ENCODE measurements around the gene GCLM.

Gene GCLM

DNA sequence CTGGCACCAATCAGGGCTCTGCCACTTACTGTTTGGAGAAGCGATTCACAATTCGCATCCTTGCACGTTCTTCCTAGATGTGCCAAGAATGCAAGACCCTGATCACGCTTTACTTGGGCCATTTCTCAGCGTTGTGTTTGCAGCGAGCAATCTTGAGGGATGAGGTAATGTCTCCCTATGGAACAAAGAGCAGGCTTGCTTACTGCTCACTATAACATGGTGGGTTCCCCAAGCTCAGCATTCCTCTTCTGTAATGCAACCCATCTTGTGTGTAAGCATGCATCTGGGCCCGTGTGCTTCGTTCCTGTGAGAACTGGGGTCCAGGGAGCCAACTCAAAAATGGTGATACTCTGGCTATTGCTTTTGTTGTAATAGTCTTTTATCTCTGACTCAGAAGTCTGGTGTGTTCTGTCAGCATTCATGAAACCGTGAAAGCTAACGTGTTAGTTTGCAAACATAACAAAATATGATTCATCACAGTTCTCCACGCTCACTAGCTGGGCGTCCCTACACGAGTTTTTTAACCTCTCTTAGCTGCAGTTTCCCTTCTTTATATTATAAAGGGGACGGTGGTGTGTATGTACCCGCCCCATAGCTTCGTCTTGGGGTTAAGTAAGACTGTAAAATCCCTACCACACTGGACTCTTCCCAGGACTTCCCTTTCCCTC is 63.6 kb downstream of the GCLM start:
- no peak for FAIRE-seq

DNA sequence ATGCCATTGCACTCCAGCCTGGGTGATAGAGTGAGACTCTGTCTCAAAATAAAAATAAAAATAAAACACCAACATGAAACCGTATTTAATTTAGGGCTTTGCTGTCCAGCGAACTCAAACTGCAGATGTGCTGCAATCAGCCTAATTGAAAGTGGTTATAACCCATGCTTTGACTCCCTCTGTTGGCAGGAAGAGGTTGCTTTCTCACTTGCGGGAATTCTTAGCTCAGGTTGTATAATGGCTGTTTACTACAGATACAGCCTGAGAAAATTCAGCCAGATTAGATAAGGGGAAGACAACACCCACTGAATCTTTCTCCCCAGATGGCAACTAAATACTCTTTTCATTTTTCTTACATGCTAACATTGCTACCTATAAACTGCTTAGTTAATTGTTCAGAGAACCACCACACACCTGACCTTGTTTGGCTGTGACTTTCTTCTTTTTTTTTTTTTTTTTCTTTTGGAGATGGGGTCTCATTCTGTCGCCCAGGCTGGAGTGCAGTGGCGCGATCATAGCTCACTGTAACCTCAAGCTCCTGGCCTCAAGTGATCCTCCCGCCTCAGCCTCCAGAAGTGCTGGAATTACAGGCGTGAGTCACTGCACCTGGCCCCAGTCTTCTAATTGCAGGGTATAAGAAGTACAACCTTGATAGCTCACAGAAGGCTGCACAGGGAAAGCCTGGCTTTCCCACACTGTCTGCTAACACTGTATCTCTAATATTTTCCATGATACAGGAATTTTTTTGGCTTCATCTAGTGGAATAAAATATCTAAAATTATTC is 64.8 kb downstream of the GCLM start:
- peak; percentile 37 for FAIRE-seq

DNA sequence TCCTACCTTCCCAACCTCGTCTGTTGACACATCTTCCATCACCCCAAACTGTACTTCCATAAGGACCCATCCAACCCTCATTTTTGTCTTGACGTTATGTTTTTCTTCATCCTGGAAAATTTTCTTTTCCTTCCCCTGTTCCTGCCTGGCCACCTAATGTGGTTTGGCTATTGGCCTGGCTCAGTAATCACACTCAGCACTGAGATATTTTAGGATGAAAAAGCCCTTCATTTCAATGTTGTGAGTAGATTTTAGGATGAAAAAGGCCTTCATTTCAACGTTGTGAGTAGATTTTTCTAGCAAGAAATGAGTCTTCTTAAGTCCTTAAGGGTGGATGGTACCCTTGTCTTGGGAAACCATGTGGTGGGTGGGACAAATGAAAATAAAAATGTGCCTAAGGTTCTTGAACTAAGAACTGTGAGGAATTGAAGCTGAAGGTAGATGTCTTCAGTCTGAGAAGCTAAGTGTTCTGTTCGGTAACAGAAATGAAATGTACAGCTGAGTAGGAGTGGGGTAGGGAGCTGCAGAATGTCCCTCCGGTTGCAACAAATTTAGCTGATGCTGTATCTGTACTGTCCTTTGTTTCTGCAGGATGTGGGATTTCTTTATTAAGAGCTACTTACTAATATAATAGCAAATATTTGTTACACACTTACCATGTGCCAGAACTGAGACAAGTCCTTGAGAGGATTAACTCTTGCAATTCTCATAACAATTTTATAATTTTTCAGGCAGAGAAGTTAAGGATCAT is 66.3 kb downstream of the GCLM start:
- FAIRE-seq: no peak

DNA sequence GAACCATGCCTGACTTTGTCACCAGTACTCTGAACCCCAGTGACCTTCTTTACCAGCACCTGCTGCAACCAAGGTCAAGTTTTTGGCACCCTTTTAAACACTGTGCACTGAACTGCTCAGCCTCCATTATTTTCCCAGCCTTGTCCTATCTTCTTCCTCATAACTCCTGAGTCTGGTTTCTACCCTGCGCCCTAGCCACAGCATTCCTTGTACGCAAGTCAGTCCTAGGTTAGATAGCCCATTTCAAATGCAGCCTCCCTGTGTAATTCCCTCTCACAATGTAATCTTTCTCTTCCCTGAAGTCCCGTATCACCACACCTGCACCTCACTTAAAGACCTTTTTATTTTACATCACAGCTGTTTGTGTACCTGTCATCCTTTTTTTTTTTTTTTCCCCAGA is 67.5 kb downstream of the GCLM start:
- no peak for FAIRE-seq

DNA sequence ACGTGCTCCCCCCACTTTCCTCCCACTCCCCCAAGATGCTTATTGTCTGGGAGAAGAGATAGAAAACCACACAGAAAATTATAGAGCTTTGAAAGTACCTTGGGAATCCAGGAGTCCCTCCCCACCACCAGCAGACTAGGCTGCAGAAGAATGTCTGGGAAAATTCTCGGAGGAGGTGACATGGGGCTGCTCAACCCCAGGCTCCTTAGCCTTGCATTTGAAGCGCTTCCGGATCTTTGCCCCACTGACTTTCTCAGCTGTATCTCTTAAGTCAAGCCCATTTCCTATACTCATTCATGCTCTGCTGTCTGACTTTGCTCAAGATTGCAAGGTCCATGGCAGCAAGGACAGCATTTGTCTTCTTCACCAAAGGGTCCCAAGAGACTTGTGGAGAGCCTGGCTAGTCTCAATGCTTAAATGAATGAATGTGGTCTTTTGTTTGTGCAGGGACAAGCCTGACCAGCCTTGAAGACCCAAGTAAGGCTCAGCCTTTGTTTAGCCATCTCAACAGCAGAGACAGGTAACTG is 68.2 kb downstream of the GCLM start:
- no peak for FAIRE-seq

DNA sequence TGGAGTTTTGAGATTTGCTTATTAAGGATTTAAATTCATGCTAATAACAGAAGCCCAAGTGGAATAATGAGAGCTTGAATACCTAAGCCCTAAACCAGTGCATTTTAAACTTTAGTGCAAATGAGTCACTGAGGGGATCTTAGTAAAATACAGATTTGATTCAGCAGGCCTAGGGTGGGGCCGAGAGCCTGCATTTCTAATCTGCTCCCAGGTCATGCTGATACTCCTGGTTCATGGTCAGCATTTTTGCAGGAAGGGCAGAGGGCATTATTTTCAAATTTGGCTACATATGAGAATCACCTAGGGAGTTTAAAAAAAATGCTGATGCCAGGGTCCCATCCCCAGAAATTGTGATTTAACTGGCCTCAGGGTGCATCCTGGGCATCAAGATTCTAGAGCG is 69.5 kb downstream of the GCLM start:
- no peak for FAIRE-seq

DNA sequence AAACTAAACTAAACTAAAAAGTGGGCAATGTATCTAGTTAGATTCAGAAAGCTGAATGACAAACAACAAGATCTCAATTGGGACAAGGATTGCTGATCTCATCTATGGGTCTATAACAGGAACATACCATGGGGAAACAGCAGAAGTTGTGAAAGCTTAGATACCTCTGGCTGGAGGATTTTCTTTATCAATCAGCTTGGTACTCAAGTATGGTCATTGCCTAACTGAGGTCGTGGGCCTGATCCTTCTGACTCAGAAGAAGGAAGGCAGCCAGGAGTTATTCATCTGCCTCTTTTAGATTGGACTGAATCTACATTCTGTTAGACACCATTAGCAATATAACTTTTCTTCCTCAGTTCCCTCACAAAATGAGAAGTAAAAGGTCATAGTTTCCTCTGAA is 69.9 kb downstream of the GCLM start:
- no peak for FAIRE-seq

DNA sequence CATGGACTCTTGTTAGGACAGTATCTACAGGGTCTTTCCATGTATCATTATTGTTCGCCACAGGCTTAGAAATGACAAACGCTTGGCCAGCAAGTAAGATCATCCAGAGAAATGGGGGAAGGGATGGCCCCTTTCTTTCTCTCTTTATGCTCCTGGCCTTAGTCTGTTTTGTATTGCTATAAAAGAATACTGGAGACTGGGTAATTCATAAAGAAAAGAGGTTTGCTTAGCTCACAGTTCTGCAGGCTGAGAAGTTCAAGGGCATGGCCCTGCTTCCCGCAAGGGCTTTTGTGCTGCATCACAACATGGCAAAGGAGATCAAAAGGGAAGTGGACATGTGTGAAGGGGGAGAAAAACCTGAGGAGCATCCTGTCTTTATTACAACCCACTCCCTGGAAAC is 71.3 kb downstream of the GCLM start:
- FAIRE-seq: no peak

Data from TTC549 (cell line).